GM18511 (cell line): Measurements from ENCODE around the gene CNOT1.
"Not testable (repeated sequence)": the region's sequence is repeated elsewhere in the genome, so short reads cannot be mapped to it uniquely, and the experiment has no call there.

Source experiments
- ATAC-seq: cut with Tn5 transposase; IDR thresholded peaks from one replicate; pipeline ENCODE4 v1.9.1; 2021; ENCODE audit warnings: mild to moderate bottlenecking, moderate library complexity; ENCODE audit not compliant: unreplicated experiment

CNOT1 gene

DNA sequence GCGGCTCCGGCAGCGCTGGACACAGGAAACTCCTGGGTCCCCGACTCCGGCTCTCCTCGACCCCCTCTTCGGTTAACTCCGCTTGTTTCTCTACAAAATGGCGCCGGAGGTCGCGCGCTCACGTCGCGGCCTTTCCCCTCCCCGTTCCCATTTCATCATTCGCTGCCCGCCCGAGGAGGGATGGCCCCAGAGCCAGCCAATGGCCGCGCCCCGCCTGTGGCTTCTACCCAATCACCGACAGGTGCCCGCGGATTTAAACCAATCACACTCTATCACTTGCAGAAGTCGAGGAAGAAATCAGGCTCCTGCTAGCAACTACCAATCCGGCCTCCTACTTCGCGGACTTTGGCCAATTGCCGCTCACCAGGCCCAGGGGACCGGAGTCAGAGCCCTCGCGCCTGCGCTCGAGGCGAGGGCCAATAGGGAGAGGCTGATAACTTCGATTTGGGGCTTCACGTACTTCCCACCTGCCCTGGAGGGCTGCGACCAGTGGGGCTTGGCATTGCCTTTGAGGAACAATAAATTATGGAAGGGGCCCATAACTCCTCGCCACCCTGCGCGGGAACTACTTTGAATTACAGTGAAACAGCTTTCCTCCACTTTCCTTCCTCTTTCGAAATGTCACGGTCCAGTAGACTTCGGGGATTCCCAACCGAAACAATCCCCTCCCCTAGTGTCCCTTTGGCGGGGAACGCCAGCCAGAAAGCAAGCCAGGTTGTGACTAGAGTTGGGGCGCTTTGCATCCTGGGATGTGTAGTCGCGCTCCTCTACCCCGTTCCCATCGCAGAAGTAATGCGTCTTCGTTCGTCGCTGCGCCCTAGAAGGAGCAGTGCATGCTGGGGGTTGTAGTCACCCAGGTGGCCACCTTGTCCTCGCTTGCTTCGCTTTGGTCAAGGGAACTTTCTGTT, at the start of gene CNOT1:
TSS of gene CNOT1 (minus strand) at position 94 of the 908 bp plus-strand sequence. CDS start 30,489 bp downstream, outside the sequence.
- ATAC-seq = peak; percentile 84

DNA sequence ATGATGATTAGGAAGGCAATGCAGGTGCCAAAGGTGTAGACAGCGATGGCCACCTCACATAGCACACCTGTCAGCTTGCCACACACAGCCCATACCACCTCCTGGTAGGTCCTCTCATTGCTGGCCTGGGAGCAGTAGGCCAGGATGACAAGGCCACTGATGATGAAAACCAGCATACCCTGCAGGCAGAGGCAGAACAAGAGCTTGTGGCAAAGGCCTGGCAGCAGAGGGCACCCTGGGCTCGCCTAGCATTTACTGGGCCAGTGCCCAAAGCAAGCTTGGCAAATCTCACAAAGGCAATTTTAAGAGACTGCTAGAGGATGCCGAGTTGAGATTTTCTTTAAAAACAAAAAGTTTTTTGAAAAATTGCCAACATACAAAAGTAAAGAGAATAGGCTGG, 49.1 kb upstream of the CNOT1 start:
- no peak for ATAC-seq

DNA sequence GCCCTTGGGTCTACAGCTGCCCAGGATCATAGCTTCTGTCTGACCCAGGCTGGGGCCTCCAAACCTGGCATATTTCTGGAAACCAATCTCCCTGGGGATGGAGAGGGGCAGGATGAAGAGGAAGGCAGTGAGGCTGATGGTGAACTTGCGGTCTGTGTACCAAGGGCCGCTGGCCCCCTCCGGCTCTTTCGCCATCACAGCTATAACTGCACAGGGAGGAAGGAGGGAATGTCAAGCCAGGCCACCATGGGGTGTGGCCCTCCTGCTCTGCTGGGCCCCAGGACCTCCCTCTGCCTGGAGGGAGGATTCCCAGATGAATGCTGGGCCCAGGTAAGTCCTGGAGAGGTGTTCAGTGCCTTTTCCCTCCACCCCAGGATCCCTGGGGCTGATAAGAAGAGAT, 48.6 kb upstream of the CNOT1 start:
- ATAC-seq = no peak

DNA sequence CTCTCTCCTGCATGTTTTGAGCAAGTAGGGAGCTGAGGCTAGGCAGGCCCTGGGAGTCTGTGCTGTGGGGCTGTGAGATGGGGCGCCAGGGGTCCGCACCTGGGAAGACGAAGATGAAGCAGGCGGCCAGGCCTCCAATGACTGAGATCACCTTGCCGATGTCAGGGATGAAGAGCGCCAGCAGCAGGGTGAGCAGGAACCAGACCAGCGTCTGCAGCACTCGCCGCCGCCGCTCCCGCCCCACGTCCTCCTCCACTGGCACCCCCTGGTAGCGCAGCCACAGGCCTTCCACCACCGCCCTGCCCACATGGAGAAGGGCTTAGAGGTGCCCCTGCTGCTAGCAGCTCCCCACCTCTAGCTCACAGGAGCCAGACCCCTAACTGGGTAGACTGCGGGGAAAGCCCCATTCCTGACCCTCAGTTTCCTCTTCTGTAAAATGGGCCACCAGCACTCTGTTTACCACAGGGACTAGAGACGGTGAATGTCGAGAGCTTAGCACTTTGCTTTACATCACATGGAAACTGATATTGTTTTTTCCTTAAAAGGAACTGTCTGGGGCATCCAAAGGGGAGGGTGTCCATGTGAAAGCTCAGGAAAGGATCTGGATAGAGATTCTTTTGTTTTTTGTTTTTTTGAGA, 41.4 kb upstream of the CNOT1 start:
- ATAC-seq = no peak

DNA sequence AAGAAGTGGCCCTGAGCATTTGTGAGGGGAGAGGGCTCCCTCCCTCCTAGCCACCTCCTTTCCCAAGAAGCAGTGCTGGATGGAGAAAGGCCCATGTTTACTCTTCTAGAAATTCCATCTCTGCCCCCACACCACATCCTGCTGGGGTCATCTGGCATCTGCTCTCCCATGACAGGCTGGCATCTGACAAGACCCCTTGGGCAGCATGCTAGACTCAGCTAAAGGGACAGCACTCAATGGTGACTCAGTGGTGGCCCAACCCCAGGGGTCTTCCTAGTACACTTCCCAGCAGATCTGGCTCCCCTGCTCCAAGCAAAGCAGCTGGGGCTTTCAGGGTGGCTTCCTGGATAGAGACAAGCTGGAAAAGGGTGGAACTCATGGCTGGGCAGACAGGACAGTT, 40.6 kb upstream of the CNOT1 start:
- no peak for ATAC-seq

DNA sequence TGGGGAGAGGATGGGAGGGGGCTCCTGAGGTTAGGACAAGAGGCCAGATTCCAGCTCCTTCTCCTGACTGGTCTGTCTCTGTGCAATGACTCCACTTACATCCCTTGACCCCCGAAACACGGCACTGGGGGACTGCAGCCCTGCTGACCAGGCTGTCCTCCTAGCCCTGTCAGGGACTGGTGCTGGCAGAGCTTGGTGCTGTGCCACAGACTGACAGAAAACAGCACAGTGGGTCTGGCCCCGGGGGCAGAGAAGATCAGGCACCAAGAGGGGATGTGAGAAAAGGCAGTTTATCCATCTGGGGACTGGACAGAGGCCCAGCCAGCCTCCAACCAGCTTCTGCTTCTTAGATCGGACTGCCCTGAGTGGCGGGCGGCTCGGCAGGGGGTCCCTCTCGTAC, 35.6 kb upstream of the CNOT1 start:
- ATAC-seq = no peak

DNA sequence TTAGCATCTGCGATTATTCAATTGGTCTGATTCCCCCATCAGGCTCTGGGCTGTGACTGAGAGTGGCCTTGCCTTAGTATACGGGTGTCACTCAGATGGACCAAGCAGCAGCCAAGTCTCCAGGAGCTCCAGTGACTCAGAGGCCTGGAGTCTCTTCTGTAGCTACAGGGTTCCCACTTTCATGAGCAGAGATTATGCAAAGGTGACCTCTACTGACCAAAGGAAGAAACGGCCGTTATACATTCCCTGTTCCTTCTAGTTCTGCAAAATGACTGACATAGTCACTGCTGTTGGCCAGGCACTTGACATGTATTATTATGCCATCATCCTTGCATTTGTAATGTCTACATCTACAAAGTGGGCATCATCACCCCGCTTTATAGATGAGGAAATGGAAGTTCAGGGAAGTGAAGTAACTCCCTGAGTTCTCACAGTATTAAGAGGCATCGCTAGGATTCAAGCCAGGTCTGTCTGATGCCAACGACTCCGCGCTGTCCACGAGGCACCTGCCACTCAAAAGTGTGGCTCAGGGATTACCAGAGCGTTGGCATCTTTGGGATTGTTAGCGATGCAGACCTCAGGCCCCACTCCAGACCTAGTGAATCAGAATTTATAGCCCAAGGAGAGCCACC, 31.7 kb upstream of the CNOT1 start:
- ATAC-seq = peak; percentile 91

DNA sequence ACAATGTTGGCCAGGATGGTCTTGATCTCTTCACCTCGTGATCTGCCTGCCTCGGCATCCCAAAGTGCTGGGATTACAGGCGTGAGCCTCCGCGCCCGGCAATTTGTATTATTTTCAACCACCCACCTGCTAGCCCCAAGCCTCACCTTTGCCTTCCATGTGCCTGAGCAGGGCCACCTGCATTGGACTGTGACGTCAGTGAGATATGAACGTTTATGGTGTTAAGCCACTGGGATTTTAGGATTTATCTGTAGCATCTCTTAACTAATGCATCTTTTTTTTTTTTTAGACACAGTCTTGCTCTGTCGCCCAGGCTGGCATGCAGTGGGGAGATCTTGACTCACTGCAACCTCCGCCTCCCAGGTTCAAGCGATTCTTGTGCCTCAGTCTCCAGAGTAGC, 30.3 kb upstream of the CNOT1 start:
- ATAC-seq = not testable (repeated sequence)

DNA sequence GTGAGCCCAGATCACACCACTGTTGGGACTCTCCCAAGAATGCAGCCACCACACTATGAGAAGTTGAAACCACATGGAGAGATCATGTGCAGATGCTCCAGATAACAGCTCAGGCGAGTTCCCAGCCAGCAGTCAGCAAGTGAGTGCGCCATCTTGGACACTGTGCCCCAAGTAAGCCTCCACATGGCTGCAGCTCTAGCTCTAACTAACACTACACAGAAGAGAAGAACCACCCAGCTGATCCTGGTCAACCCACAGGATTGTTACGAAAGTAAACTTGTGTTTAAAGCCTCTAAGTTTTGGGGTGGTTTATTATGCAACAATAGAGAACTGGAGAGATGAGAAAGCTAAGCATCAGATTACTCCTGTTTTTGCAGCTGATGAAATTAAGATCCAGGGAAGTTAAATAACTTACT, 29.2 kb upstream of the CNOT1 start:
- ATAC-seq = no peak

DNA sequence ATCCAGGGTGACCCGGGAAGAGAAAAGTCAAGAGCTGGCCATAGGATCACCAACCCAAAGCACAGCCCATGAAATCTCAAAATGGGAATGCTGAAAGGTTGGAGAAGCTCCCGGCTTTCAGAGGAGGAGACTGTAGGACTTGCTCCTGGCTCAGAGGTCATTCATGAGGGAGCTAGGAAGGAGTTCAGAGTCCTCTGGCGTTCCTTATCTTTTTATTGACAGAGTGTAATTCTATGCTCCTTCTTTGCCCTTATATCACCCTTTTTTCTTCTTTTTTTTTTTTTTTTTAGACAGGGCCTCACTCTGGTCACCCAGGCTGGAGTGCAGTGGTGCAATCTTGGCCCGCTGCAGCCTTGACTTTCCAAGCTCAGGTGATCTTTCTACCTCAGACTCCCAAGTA, 27.3 kb upstream of the CNOT1 start:
- ATAC-seq = no peak

DNA sequence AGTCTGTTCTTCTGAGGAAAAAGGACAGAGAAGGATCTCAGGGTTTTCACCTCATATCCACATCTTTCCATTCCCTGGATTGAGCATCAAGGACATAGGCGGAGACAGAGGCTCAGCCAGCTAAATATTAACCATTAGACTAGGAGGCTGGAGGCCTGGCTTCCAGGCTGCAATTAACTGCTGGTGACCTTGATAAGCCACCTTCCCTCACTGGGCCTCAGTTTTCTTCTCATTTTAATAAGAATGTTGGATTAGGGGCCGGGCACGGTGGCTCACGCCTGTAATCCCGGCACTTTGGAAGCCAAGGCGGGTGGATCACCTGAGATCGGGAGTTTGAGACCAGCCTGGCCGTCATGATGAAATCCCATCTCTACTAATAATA, 25.6 kb upstream of the CNOT1 start:
- ATAC-seq = no peak

DNA sequence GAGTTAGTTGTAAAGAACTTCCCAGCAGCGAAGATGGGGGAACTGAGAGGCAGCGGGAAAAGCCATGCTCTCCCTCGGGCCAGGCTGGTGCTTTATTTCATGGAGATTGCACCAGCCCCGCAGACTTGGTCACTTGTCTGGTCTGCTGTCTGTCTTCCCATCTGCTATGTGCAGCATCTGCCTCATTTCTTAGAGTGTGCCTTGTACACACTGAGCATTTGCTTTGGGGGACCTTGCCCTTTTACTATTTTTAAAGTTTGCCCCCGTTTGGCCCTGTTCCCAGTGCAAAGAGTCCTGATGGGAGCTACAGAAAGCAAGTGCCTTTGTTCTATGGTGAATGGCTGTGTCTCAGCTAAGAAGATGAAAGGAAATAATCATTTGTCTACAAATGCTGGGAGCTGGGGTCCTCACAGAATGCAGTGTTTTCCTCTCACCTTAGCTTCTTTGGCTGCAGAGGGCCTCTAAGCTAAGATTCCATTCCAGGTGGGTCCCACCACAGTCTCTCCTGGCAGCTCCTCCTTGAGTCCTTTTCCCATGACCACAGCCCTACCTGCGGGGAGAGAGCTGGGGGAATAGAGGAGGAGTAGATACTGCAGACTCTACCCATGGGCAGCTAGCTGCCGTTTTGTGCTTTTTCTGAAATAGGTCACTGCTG, 25.1 kb upstream of the CNOT1 start:
- no peak for ATAC-seq

DNA sequence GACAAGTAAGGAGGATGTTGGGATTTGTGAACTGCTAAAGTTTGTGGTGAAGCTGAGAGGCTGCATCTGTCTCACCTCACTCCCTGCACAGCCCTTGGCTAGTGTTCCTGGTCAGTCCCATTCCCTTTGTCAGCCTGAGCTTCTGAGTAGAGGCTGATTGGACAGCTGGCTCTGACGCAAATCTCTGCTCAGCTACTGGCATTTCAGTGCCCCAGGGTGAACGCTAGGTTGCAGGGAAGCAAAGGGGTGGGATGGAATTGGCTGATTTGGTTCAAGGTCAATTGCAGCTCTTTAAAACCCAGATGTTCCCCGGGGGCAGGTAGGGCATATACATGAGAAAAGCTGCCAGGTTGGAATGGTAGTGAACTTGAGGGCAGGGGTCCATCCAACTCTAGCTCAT, 23.1 kb upstream of the CNOT1 start:
- no peak for ATAC-seq

DNA sequence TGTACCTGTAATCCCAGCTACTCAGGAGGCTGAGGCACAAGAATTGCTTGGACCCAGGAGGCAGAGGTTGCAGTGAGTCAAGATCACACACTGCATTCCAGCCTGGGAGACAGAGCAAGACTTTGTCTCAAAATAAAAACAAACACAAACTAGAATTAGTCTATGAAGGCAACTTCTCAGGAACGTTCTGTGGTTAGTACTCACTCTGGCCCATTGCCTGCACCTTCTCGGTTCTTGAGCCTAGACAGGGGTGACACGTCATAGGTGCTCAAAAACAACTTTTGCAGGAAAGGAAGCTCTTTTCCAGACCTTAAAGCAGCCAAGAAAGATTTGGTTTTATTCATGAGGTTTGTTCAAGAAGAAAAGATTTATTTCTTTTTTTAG, 22.3 kb upstream of the CNOT1 start:
- ATAC-seq = no peak

DNA sequence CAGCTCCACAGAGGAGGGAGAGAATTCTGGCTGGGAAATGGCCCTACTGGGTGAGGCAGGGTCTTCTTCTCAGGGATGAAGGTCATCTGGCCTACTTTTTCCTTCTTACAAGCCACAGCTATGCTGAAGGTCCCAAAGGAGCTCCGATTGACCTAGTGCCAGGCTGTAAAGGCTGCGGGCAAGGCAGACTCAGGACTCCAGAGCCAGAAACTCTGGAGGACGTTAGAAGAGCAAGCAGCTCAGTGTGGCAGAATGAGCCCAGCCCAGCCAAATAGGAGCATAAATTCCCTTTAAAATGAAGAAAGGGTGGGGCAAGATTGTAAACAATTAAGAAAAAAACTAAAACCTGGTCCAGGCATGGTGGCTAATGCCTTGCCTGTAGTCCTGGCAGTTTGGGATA, 20.1 kb upstream of the CNOT1 start:
- ATAC-seq = no peak

DNA sequence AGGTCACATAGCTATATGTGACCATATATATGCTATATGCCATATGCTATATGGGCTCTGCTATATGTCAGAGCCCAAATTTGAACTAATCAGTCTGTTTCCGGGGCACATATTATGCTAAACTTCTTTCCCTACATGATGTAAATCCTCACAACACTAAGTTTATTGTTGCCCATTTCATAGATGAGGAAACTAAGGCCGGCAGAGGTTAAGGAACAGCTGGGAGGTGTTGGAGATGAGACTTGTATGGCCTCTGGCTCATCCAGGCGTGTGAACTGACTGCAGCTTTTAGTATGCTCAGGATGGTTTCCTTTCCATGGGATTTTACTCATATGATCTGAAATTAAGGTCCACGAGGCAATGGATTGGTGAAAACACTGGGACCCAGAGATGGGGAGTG, 17.5 kb upstream of the CNOT1 start:
- no peak for ATAC-seq

DNA sequence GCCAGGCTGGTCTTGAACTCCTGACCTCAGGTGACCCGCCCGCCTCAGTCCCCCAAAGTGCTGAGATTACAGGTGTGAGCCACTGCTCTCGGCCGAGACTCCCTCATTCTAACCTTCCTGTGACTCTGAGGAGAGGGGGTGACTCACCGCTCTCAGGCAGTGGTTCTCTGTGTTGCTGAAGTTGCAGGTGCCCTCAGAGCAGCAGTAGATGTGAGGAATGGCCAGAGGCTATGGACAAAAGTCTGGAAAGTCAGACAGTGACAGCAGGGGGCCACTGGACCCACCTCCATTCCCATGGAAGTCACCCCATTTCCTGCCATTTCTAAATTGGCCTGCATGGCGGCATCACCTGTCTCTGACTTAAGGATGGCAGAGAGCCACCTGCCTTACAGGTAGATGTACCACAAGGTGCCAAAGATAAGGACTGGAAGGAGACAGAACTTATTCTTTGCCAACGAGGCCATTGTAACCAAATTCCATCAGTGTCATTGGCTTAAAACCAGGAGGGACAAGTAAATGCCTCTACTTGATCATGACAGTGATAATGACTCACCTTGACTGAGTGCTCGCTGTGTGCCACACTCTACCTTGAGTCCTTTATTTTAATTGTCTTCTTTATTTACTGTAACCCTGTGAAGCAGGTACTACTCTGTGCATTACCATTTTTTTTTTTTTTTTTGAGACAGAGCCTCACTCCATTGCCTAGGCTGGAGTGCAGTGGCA, 15.3 kb upstream of the CNOT1 start:
- no peak for ATAC-seq

DNA sequence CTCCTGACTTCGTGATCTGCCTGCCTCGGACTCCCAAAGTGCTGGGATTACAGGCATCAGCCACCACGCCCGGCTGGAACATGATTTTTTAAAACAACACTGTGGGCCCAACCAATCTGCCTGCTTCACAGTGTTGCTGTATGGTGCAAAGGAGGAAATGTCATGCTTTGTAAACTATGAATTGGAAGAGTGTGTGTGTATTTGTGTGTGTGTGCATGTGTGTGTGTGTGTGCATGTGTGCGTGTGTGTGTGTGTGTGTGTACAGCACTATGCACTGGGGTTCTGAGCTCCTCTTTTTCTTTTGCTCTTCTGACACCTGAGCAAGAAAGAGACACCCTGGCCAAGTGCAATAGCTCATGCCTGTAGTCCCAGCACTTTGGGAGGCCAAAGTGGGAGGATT, 14.5 kb upstream of the CNOT1 start:
- no peak for ATAC-seq

DNA sequence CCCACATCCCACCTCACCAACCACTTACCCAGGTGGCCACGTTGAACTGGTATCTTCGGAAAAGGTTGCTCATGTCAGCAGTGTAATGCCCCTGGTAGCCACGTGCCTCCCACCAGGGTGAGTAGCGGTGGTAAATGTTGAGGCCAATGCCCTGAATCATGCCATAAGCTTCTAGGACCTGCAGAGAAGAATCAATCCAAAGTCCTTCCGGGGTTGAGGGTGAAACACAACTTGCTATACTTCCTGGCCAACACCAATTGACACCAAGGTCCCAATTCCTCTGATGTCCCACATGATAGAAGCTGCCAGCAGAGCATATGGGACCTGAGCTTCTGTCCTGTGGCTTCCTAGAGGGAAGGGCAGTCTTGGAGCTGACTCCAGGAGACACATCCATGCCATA, 11.3 kb upstream of the CNOT1 start:
- no peak for ATAC-seq

DNA sequence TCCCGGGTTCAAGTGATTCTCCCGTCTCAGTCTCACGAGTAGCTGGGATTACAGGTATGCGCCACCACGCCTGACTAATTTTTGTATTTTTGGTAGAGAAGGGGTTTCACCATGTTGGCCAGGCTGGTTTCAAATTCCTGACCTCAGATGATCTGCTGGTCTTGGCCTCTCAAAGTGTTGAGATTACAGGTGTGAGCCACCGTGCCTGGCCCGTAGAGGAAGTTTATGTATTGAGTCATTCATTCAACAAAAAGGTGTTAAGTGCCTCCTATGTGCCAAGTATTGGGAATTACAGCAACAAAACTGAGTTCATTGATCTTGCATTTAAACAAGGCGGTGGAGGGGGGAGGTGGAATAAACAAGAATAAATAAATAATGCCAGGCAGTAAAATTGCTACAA, 10.2 kb upstream of the CNOT1 start:
- no peak for ATAC-seq

DNA sequence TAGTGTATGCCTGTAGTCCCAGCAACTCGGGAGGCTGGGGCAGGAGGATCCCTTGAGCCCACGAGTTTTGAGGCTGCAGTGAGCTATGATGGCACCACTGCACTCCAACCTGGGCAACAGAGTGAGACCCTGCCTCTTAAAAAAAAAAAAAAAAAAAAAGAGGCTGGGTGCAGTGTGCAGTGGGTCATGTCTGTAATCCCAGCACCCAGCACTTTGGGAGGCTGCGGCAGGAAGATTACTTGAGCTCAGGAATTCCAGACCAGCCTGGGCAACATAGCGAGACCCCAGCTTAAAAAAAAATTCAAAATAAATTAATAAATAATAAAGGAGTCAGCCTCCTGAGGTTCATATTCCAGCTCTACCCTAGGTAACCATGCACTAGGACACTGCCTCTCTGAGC, 9.6 kb upstream of the CNOT1 start:
- ATAC-seq = no peak
